WTC11 (cell line): ENCODE results near the gene FOXP4. TPM values are rescaled to one million over a fixed set of nuclear protein-coding genes. Genes with fewer than 3 reads are reported as not detected.

ENCODE experiments used
- ATAC-seq: fragments of 200-7000 bp; cut with Tn5 transposase; 2 replicates; pipeline ENCODE4 v1.10.0; 2021; ENCODE audit warnings: mild to moderate bottlenecking, moderate library complexity
- CTCF ChIA-PET: fragments of 300-600 bp; sonication (Branson Sonifier 250); formaldehyde crosslinking; loops from one replicate; lab custom pipeline; 2021; ENCODE audit warnings: antibody characterized with exemption; lab: Charles Lee
- POLR2A ChIA-PET: fragments of 350-600 bp; sonication (Branson Sonifier 250); formaldehyde crosslinking; loops from one replicate; lab custom pipeline; 2021; ENCODE audit warnings: antibody characterized with exemption; lab: Charles Lee
- DNase-seq: peaks from one replicate; pipeline ENCODE4 v3.0.0; 2021; ENCODE audit warnings: low spot score
- H3K27ac Mint-ChIP-seq: 2 replicates; pipeline ENCODE4 v1.8.0; 2021; ENCODE audit warnings: mixed read lengths
- H3K27me3 Mint-ChIP-seq: 2 replicates; pipeline ENCODE4 v1.8.0; 2021; ENCODE audit warnings: low read depth, mild to moderate bottlenecking, moderate library complexity, mixed read lengths
- H3K36me3 Mint-ChIP-seq: 2 replicates; pipeline ENCODE4 v1.8.0; 2021; ENCODE audit warnings: mixed read lengths
- H3K4me1 Mint-ChIP-seq: 2 replicates; pipeline ENCODE4 v1.8.0; 2022; ENCODE audit warnings: mixed read lengths
- H3K4me3 Mint-ChIP-seq: 2 replicates; pipeline ENCODE4 v1.8.0; 2021; ENCODE audit warnings: mild to moderate bottlenecking, moderate library complexity, mixed read lengths
- H3K9me3 Mint-ChIP-seq: 2 replicates; pipeline ENCODE4 v1.8.0; 2021; ENCODE audit warnings: mixed read lengths
- ATF1 ChIP-seq: sonication (generic); formaldehyde crosslinking; IDR thresholded peaks from 2 replicates; pipeline ENCODE4 v1.8.1; 2023; ENCODE audit warnings: mild to moderate bottlenecking, moderate library complexity, missing genetic modification reagents
- E2F1 ChIP-seq: sonication (generic); formaldehyde crosslinking; IDR thresholded peaks from 2 replicates; pipeline ENCODE4 v1.8.0; 2022; ENCODE audit warnings: mild to moderate bottlenecking, missing genetic modification reagents
- ETV6 ChIP-seq: sonication (generic); formaldehyde crosslinking; IDR thresholded peaks from 2 replicates; pipeline ENCODE4 v1.8.1; 2022; ENCODE audit warnings: mild to moderate bottlenecking, missing genetic modification reagents
- FOXK1 ChIP-seq: sonication (generic); formaldehyde crosslinking; IDR thresholded peaks from 2 replicates; pipeline ENCODE4 v1.8.0; 2022; ENCODE audit warnings: mild to moderate bottlenecking, moderate library complexity, missing genetic modification reagents
- HMGXB4 ChIP-seq: sonication (generic); formaldehyde crosslinking; IDR thresholded peaks from 2 replicates; pipeline ENCODE4 v1.8.1; 2023; ENCODE audit warnings: mild to moderate bottlenecking, moderate library complexity, missing genetic modification reagents
- MXD4 ChIP-seq: fragments of 250-450 bp; sonication (Bioruptor Pico); IDR thresholded peaks from 2 replicates; pipeline ENCODE4 v1.8.0; 2021; ENCODE audit warnings: mild to moderate bottlenecking, moderate library complexity, borderline replicate concordance
- NFE2L1 ChIP-seq: sonication (generic); formaldehyde crosslinking; IDR thresholded peaks from 2 replicates; pipeline ENCODE4 v1.8.1; 2023; ENCODE audit warnings: missing genetic modification reagents
- OVOL2 ChIP-seq: fragments of 250-450 bp; sonication (Bioruptor Pico); IDR thresholded peaks from 2 replicates; pipeline ENCODE4 v1.9.0; 2021; ENCODE audit warnings: mild to moderate bottlenecking, borderline replicate concordance
- SMAD4 ChIP-seq: sonication (generic); formaldehyde crosslinking; IDR thresholded peaks from 2 replicates; pipeline ENCODE4 v1.8.0; 2022; ENCODE audit warnings: mild to moderate bottlenecking, missing genetic modification reagents
- TP53 ChIP-seq: sonication (generic); formaldehyde crosslinking; IDR thresholded peaks from 2 replicates; pipeline ENCODE4 v1.8.1; 2023; ENCODE audit warnings: mild to moderate bottlenecking, missing genetic modification reagents
- ZBTB43 ChIP-seq: sonication (generic); formaldehyde crosslinking; IDR thresholded peaks from 2 replicates; pipeline ENCODE4 v1.8.1; 2023; ENCODE audit warnings: mild to moderate bottlenecking, missing genetic modification reagents
- ZNF281 ChIP-seq: sonication (generic); formaldehyde crosslinking; IDR thresholded peaks from 2 replicates; pipeline ENCODE4 v1.8.0; 2023; ENCODE audit warnings: mild to moderate bottlenecking, missing genetic modification reagents
- ZSCAN18 ChIP-seq: fragments of 250-450 bp; sonication (Bioruptor Pico); IDR thresholded peaks from 2 replicates; pipeline ENCODE4 v2.1.2; 2022; ENCODE audit warnings: mild to moderate bottlenecking, moderate library complexity
- total RNA-seq: library from RNA; stranded (reverse); gene quantifications from 3 replicates; pipeline ENCODE4 v1.2.3, GENCODE V29; 2021

Gene FOXP4
- total RNA-seq, 1 experiment from 2014 or later: 36.6 TPM

- TF ChIP-seq E2F1 (CRISPR knock-in tag) (no peak), ATF1 (CRISPR knock-in tag) (no peak)
These were observed 75.2 kb downstream of the FOXP4 start (continued) for GRCh38 chr6:41621367-41621766.

- peaks cover 3% of the 10 kb centered on the region; the same call in 1 of the 2 replicates for H3K27me3 Mint-ChIP-seq
- TF ChIP-seq HMGXB4 (CRISPR knock-in tag): no peak
- no peak for TF ChIP-seq E2F1 (CRISPR knock-in tag)
- TF ChIP-seq TP53: no peak
- TF ChIP-seq ETV6 (CRISPR knock-in tag): no peak
- no peak for TF ChIP-seq ZBTB43 (CRISPR knock-in tag)
- no peak for TF ChIP-seq NFE2L1 (CRISPR knock-in tag)
- TF ChIP-seq OVOL2: no peak
- TF ChIP-seq ZNF281: no peak
- no peak for TF ChIP-seq SMAD4 (CRISPR knock-in tag)
- no peak for TF ChIP-seq ZSCAN18 (CRISPR knock-in tag)
- no peak for TF ChIP-seq MXD4 (CRISPR knock-in tag)
- no peak for TF ChIP-seq FOXK1 (CRISPR knock-in tag)
- POLR2A ChIA-PET: no interaction called here
These were observed 75.6 kb downstream of the FOXP4 start for GRCh38 chr6:41621802-41622201.

More at GRCh38 chr6:41621802-41622201, 75.6 kb downstream of the FOXP4 start:
- Mint-ChIP-seq H3K27ac (no peak overlapping the region), H3K4me3 (no peak overlapping the region), H3K4me1 (peaks cover 33% of the 10 kb centered on the region), H3K36me3 (peaks cover 19% of the 10 kb centered on the region), H3K9me3 (peaks cover 23% of the 10 kb centered on the region)
- CTCF ChIA-PET: no interaction called here
- ATAC-seq (no peak), DNase-seq (no peak)
